Activated T-helper 1 cell treated with anti-CD3 and anti-CD28 coated beads, Interleukin-12 subunit alpha, Interleukin-12 subunit beta, Interleukin-2, Interleukin-4 antibody, amounts not matched to agents 30 ng/mL and 10 ng/mL and 1 ng/mL, durations not matched to agents 14 hours and 24 hours and 36 hours (primary cell): ENCODE results near the gene ALDH7A1. TPM values are rescaled to one million over a fixed set of nuclear protein-coding genes. Genes with fewer than 3 reads are reported as not detected.
"Not testable (repeated sequence)": the region's sequence is repeated elsewhere in the genome, so short reads cannot be mapped to it uniquely, and the experiment has no call there.

Experiments used
- DNase-seq: peaks from one replicate; pipeline ENCODE4 v3.0.0; 2021; ENCODE audit warnings: low spot score
- H3K27ac Mint-ChIP-seq: one replicate; pipeline ENCODE4 v1.8.0; 2021; ENCODE audit warnings: mild to moderate bottlenecking, mixed read lengths
- H3K27me3 Mint-ChIP-seq: one replicate; pipeline ENCODE4 v1.8.0; 2022; ENCODE audit warnings: mild to moderate bottlenecking, moderate library complexity, mixed read lengths; ENCODE audit not compliant: insufficient read depth
- H3K36me3 Mint-ChIP-seq: one replicate; pipeline ENCODE4 v1.8.0; 2021; ENCODE audit warnings: low read depth, mixed read lengths
- H3K4me1 Mint-ChIP-seq: one replicate; pipeline ENCODE4 v1.8.0; 2021; ENCODE audit warnings: low read depth, mixed read lengths
- H3K4me3 Mint-ChIP-seq: one replicate; pipeline ENCODE4 v1.8.0; 2021; ENCODE audit warnings: mild to moderate bottlenecking, moderate library complexity, mixed read lengths
- H3K9me3 Mint-ChIP-seq: one replicate; pipeline ENCODE4 v1.8.0; 2021; ENCODE audit warnings: mixed read lengths
- intact Hi-C: fragments of 100-400 bp; cut with micrococcal nuclease; formaldehyde crosslinking; loops from one replicate; pipeline ENCODE4 v1.15.1; 2024
- total RNA-seq: library from RNA; stranded (reverse); gene quantifications from 2 replicates; pipeline ENCODE4 v1.2.3, GENCODE V29; 2022

Gene ALDH7A1
- total RNA-seq, 1 donor from 2014 or later, result 0.70 TPM

GRCh38 chr5:126587551-126588390, 7.2 kb downstream of the ALDH7A1 start:
- no peaks in the 10 kb centered on the region for H3K9me3 Mint-ChIP-seq
- H3K27me3 Mint-ChIP-seq, result peaks cover 7% of the 10 kb centered on the region
- no peaks in the 10 kb centered on the region for H3K36me3 Mint-ChIP-seq
- H3K4me1 Mint-ChIP-seq, result no peaks in the 10 kb centered on the region
- DNase-seq, result no peak
- no peak overlapping the region for H3K27ac Mint-ChIP-seq
- intact Hi-C loops, result no loop called here
- H3K4me3 Mint-ChIP-seq, result no peak overlapping the region

- Mint-ChIP-seq H3K36me3 (no peaks in the 10 kb centered on the region), H3K27me3 (no peaks in the 10 kb centered on the region)
These were observed 11.3 kb downstream of the ALDH7A1 start for GRCh38 chr5:126583761-126584160.

GRCh38 chr5:126579716-126580115, 15.3 kb downstream of the ALDH7A1 start:
- Mint-ChIP-seq H3K4me1 (no peaks in the 10 kb centered on the region), H3K27me3 (no peaks in the 10 kb centered on the region), H3K4me3 (no peak overlapping the region), H3K36me3 (no peaks in the 10 kb centered on the region), H3K9me3 (no peaks in the 10 kb centered on the region), H3K27ac (no peak overlapping the region)
- DNase-seq, result no peak
- intact Hi-C loops, result no loop called here

More at GRCh38 chr5:126583761-126584160, 11.3 kb downstream of the ALDH7A1 start:
- Mint-ChIP-seq H3K27ac (no peak overlapping the region), H3K4me1 (no peaks in the 10 kb centered on the region), H3K4me3 (no peak overlapping the region), H3K9me3 (no peaks in the 10 kb centered on the region)
- DNase-seq, result no peak
- intact Hi-C loops, result no loop called here

DNA sequence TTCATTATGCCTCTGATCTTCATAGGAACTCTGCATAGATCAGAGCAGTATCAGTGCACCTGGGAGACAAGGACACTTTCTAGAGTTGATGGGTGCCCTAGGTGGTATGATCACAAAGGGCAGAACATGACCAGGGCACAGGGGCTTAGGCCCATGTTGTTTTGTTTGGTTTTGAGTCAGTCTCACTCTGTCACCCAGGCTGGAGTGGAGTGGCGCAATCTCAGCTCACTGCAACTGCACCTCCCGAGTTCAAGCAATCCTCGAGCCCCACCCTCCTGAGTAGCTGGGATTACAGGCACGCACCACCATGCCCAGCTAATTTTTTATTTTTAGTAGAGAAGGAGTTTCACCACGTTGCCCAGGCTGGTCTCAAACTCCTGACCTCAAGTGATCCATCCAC, 17.6 kb downstream of the ALDH7A1 start:
- no peaks in the 10 kb centered on the region for H3K9me3 Mint-ChIP-seq
- DNase-seq, result no peak
- H3K27me3 Mint-ChIP-seq, result peaks cover 3% of the 10 kb centered on the region

DNA sequence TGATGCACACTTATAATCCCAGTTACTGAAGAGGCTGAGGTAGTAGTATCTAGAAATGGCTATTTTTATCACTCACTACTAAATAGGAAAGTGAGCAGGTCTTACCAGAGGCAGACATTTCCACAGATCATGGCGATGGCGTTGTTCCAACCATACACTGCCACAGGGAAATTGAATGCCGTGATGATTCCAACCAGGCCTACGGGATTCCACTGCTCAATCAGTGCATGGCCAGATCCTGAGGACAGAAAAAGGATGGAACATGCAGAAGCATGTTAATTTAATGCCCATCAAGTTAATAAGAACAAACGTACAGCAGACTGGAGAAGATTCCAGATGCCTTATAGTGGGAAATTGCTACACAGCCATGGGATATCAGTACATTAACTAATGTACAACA, 18.0 kb downstream of the ALDH7A1 start:
- Mint-ChIP-seq H3K9me3 (no peaks in the 10 kb centered on the region), H3K27me3 (peaks cover 7% of the 10 kb centered on the region), H3K27ac (no peak overlapping the region), H3K36me3 (no peaks in the 10 kb centered on the region), H3K4me3 (no peak overlapping the region), H3K4me1 (no peaks in the 10 kb centered on the region)
- intact Hi-C loops, result no loop called here
- no peak for DNase-seq

More for the DNA sequence above, 17.6 kb downstream of the ALDH7A1 start:
- H3K27ac Mint-ChIP-seq, result no peak overlapping the region
- H3K4me1 Mint-ChIP-seq, result no peaks in the 10 kb centered on the region
- intact Hi-C loops, result no loop called here
- no peak overlapping the region for H3K4me3 Mint-ChIP-seq
- H3K36me3 Mint-ChIP-seq, result no peaks in the 10 kb centered on the region

DNA sequence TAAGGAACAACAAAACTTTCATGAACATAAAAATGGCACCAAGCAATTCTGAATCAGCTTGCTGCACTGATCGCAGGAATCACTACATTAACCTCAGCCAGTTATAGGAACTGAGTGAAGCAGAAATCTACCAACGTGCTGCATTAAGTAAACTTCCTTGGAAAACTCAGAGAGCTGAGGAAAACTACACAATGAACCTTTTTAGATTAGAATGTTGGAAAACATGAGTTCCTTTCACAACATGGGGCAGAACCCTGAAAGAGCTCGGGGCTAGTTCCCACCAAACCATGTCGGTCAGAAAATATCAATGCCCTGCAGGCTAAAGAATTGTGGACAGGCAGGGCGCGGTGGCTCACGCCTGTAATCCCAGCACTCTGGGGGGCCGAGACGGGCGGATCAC, 19.4 kb downstream of the ALDH7A1 start:
- no peaks in the 10 kb centered on the region for H3K9me3 Mint-ChIP-seq
- no peak overlapping the region for H3K4me3 Mint-ChIP-seq
- H3K4me1 Mint-ChIP-seq, result no peaks in the 10 kb centered on the region
- H3K27me3 Mint-ChIP-seq, result peaks cover 9% of the 10 kb centered on the region
- no peak overlapping the region for H3K27ac Mint-ChIP-seq
- no peak for DNase-seq
- intact Hi-C loops, result no loop called here
- no peaks in the 10 kb centered on the region for H3K36me3 Mint-ChIP-seq

DNA sequence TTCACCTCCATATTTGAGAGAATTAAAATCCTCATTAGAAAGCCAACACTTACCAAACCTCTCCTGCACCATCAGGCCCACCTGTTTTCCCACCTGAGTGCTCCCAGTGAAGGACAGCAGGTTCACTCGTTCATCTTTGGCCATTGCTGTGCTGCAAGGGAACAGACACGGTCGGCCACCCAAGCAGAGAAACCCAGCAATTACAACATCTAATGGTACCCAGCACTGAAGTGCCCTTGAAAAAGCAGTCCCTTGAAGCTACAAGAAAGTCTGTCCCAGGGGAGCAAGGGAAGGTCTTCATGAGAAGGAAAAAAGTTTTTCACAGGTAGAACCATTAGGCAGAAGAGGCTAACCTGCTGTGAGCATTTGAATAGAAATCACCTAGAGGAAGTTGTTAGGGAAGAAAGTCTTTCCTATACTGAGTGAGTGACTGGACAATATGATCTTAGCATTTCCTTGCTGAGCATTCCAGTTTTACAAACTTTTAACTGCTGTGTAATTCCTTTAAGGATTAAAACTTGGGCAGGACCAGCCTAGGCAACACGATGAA, 26.7 kb downstream of the ALDH7A1 start:
- Mint-ChIP-seq H3K36me3 (no peaks in the 10 kb centered on the region), H3K4me1 (no peaks in the 10 kb centered on the region), H3K9me3 (no peaks in the 10 kb centered on the region), H3K27me3 (peaks cover 8% of the 10 kb centered on the region), H3K4me3 (no peak overlapping the region), H3K27ac (no peak overlapping the region)
- intact Hi-C loops, result no loop called here
- no peak for DNase-seq

- Mint-ChIP-seq H3K9me3 (no peaks in the 10 kb centered on the region), H3K27me3 (no peaks in the 10 kb centered on the region), H3K36me3 (no peaks in the 10 kb centered on the region), H3K4me3 (no peak overlapping the region), H3K4me1 (no peaks in the 10 kb centered on the region), H3K27ac (no peak overlapping the region)
- no peak for DNase-seq
- intact Hi-C loops, result no loop called here
These were observed 32.2 kb downstream of the ALDH7A1 start for GRCh38 chr5:126562823-126563222.

DNA sequence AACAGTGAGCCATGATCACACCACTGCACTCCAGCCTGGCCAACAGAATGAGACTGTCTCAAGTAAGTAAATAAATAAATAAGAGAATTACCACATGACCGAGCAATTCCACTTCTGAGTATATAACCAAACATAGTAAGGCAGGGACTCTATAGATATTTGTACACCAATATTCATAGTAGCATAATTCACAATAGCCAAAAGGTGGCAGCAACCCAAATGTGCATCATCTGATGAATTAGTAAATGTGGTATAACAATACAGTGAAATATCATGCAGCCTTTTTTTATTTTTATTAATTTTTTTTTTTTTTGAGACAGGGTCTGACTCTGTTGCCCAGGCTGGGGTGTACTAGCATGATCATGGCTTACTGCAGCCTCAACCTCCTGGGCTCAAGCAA, 33.1 kb downstream of the ALDH7A1 start:
- no peaks in the 10 kb centered on the region for H3K9me3 Mint-ChIP-seq
- no peak overlapping the region for H3K4me3 Mint-ChIP-seq
- intact Hi-C loops, result no loop called here
- no peak overlapping the region for H3K27ac Mint-ChIP-seq
- no peak for DNase-seq
- no peaks in the 10 kb centered on the region for H3K4me1 Mint-ChIP-seq
- H3K27me3 Mint-ChIP-seq, result no peaks in the 10 kb centered on the region
- H3K36me3 Mint-ChIP-seq, result no peaks in the 10 kb centered on the region

GRCh38 chr5:126555101-126555500, 39.9 kb downstream of the ALDH7A1 start:
- H3K27ac Mint-ChIP-seq, H3K4me3 Mint-ChIP-seq, intact Hi-C loops, H3K36me3 Mint-ChIP-seq, DNase-seq, H3K4me1 Mint-ChIP-seq, H3K27me3 Mint-ChIP-seq, H3K9me3 Mint-ChIP-seq: not testable (repeated sequence)

- Mint-ChIP-seq H3K4me1 (no peaks in the 10 kb centered on the region), H3K27me3 (no peaks in the 10 kb centered on the region), H3K27ac (no peak overlapping the region), H3K4me3 (no peak overlapping the region), H3K36me3 (no peaks in the 10 kb centered on the region), H3K9me3 (no peaks in the 10 kb centered on the region)
- no peak for DNase-seq
- intact Hi-C loops, result no loop called here
These were observed 42.4 kb downstream of the ALDH7A1 start for GRCh38 chr5:126552614-126553013.

DNA sequence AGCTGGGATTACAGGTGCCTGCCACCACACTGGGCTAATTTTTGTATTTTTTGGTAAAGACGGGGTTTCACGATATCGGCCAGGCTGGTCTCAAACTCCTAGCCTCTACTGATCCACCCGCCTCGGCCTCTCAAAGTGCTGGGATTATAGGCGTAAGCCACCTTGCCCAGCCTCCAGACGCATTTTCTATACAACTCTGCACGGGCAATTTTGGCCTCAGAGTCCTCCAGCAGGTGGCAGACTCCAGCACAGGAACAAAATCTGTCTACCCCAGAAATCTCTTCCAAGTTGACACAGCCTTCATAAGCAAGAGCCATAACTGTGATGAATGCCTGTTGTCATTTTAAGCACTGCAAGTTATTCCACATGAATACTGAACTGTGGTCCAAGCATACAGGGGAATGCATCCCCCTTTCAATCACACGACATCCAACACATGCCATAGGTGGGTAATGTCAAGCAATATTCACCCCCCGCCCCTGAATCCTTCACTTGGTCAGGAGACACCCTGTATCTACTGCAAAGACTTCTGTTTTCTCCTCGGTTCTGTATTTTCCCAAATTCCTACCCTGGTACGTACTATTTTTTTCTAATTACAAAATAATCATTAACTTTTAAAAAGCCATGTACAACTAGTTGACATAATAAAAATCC, 50.8 kb downstream of the ALDH7A1 start:
- Mint-ChIP-seq H3K27me3 (peaks cover 2% of the 10 kb centered on the region), H3K4me3 (no peak overlapping the region), H3K4me1 (no peaks in the 10 kb centered on the region), H3K9me3 (no peaks in the 10 kb centered on the region), H3K27ac (no peak overlapping the region), H3K36me3 (no peaks in the 10 kb centered on the region)
- no peak for DNase-seq
- intact Hi-C loops, result loop anchor here (2.0 kb wide), 1 partner anchor 949 kb away; no protein-coding TSS in a partner anchor

DNA sequence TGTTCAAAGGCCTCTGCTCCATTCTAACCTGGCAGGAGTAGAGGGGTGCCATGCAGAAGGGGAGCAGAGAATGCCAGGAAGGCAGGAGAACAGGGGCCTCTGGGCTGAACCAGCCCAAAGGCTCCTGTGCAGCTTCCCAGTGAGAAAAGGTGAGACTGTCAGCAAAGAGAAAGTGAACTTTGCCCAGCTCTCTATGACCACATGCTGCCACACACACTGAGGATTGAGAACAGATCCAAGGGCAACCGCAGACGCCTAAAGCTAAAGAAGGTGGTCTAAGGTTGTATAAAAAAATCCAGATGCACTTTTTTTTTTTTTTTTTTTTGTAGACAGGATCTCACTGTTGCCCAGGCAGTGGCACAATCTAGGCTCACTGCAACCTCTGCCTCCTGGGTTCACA, 51.4 kb downstream of the ALDH7A1 start:
- no peaks in the 10 kb centered on the region for H3K4me1 Mint-ChIP-seq
- H3K36me3 Mint-ChIP-seq, result no peaks in the 10 kb centered on the region
- DNase-seq, result no peak
- peaks cover 2% of the 10 kb centered on the region for H3K27me3 Mint-ChIP-seq
- H3K9me3 Mint-ChIP-seq, result no peaks in the 10 kb centered on the region
- H3K27ac Mint-ChIP-seq, result no peak overlapping the region
- intact Hi-C loops, result loop anchor here (2.0 kb wide), 1 partner anchor 949 kb away; no protein-coding TSS in a partner anchor
- H3K4me3 Mint-ChIP-seq, result no peak overlapping the region
